Parathyroid adenoma (tissue), 2 donors: ENCODE data around the gene DERA.

Source experiments
- H2AFZ ChIP-seq: fragments of 300-600 bp; sonication (generic); one replicate; pipeline ENCODE4 v1.7.0; 2017; ENCODE audit warnings: antibody characterized with exemption, mild to moderate bottlenecking
- H3K27ac ChIP-seq: fragments of 300-600 bp; sonication (generic); one replicate; pipeline ENCODE4 v1.7.0; 2017
- H3K27me3 ChIP-seq: fragments of 300-600 bp; sonication (generic); one replicate; pipeline ENCODE4 v1.7.0; 2017; ENCODE audit warnings: low read length; ENCODE audit not compliant: control insufficient read depth, insufficient read depth
- H3K36me3 ChIP-seq: fragments of 300-600 bp; sonication (generic); one replicate; pipeline ENCODE4 v1.7.0; 2017; ENCODE audit warnings: low read length; ENCODE audit not compliant: control insufficient read depth, insufficient read depth
- H3K4me1 ChIP-seq: fragments of 300-600 bp; sonication (generic); one replicate; pipeline ENCODE4 v1.7.0; 2017; ENCODE audit warnings: control low read depth
- H3K4me2 ChIP-seq: fragments of 300-600 bp; sonication (generic); one replicate; pipeline ENCODE4 v1.7.0; 2017; ENCODE audit warnings: low read length
- H3K4me3 ChIP-seq: fragments of 300-600 bp; sonication (generic); one replicate; pipeline ENCODE4 v1.7.0; 2017; ENCODE audit warnings: low read depth, low read length
- H3K79me2 ChIP-seq: fragments of 300-600 bp; sonication (generic); one replicate; pipeline ENCODE4 v1.7.0; 2017; ENCODE audit warnings: control low read depth
- H3K9ac ChIP-seq: fragments of 300-600 bp; sonication (generic); one replicate; pipeline ENCODE4 v1.7.0; 2017; ENCODE audit warnings: mild to moderate bottlenecking
- H3K9me3 ChIP-seq: fragments of 300-600 bp; sonication (generic); one replicate; pipeline ENCODE4 v1.7.0; 2017; ENCODE audit warnings: low read length; ENCODE audit not compliant: control insufficient read depth
- CTCF ChIP-seq: fragments of 300-600 bp; sonication (generic); IDR thresholded peaks from one replicate; pipeline ENCODE4 v1.7.0; 2017; ENCODE audit warnings: antibody characterized with exemption, mild to moderate bottlenecking
- donor health status: primary hyperparathyroidism.

Gene DERA

GRCh38 chr12:16070113-16070512 lies 159.0 kb downstream of the DERA start:
- no peaks in the 10 kb centered on the region for H3K79me2 ChIP-seq
- no peaks in the 10 kb centered on the region for H3K27me3 ChIP-seq
- H3K4me1 ChIP-seq = no peaks in the 10 kb centered on the region
- no peak overlapping the region for H3K4me3 ChIP-seq
- no peaks in the 10 kb centered on the region for H3K36me3 ChIP-seq
- no peak overlapping the region for H2AFZ ChIP-seq
- no peak for TF ChIP-seq CTCF
- no peaks in the 10 kb centered on the region for H3K9me3 ChIP-seq
- no peak overlapping the region for H3K9ac ChIP-seq
- no peak overlapping the region for H3K4me2 ChIP-seq
- H3K27ac ChIP-seq = no peak overlapping the region

GRCh38 chr12:16072678-16073077 lies 161.5 kb downstream of the DERA start:
- TF ChIP-seq CTCF = no peak
- H2AFZ ChIP-seq = no peak overlapping the region
- H3K79me2 ChIP-seq = no peaks in the 10 kb centered on the region
- no peak overlapping the region for H3K4me3 ChIP-seq
- no peak overlapping the region for H3K4me2 ChIP-seq
- H3K27ac ChIP-seq = no peak overlapping the region
- H3K36me3 ChIP-seq = no peaks in the 10 kb centered on the region
- H3K9me3 ChIP-seq = no peaks in the 10 kb centered on the region
- H3K4me1 ChIP-seq = no peaks in the 10 kb centered on the region
- H3K27me3 ChIP-seq = no peaks in the 10 kb centered on the region
- no peak overlapping the region for H3K9ac ChIP-seq

GRCh38 chr12:16074894-16075293 lies 163.8 kb downstream of the DERA start:
- Histone ChIP-seq H3K27me3 (no peaks in the 10 kb centered on the region), H3K4me1 (no peaks in the 10 kb centered on the region), H3K79me2 (no peaks in the 10 kb centered on the region), H3K36me3 (no peaks in the 10 kb centered on the region), H3K4me3 (no peak overlapping the region), H3K9ac (no peak overlapping the region), H3K27ac (no peak overlapping the region), H3K4me2 (no peak overlapping the region), H2AFZ (no peak overlapping the region), H3K9me3 (no peaks in the 10 kb centered on the region)
- TF ChIP-seq CTCF = no peak

GRCh38 chr12:16075887-16076286 lies 164.8 kb downstream of the DERA start:
- no peak for TF ChIP-seq CTCF
- H3K4me2 ChIP-seq = no peak overlapping the region
- no peaks in the 10 kb centered on the region for H3K9me3 ChIP-seq
- no peak overlapping the region for H2AFZ ChIP-seq
- H3K36me3 ChIP-seq = no peaks in the 10 kb centered on the region
- no peaks in the 10 kb centered on the region for H3K4me1 ChIP-seq
- no peak overlapping the region for H3K27ac ChIP-seq
- H3K4me3 ChIP-seq = no peak overlapping the region
- H3K9ac ChIP-seq = no peak overlapping the region
- H3K27me3 ChIP-seq = no peaks in the 10 kb centered on the region
- no peaks in the 10 kb centered on the region for H3K79me2 ChIP-seq

- Histone ChIP-seq H3K9ac (no peak overlapping the region), H3K4me2 (no peak overlapping the region), H3K4me1 (no peaks in the 10 kb centered on the region), H3K27me3 (no peaks in the 10 kb centered on the region), H3K27ac (no peak overlapping the region), H3K9me3 (no peaks in the 10 kb centered on the region), H3K79me2 (no peaks in the 10 kb centered on the region), H3K36me3 (no peaks in the 10 kb centered on the region), H3K4me3 (no peak overlapping the region), H2AFZ (no peak overlapping the region)
- no peak for TF ChIP-seq CTCF
These were observed 165.4 kb downstream of the DERA start for GRCh38 chr12:16076557-16076956.
